OCI-LY3 (cell line): ENCODE data around the gene KBTBD12.
"Not testable (repeated sequence)": the region's sequence is repeated elsewhere in the genome, so short reads cannot be mapped to it uniquely, and the experiment has no call there.

ENCODE experiments used
- H2AFZ ChIP-seq: fragments of 200-600, 300-600 bp; shearing (Covaris generic); 2 replicates; pipeline ENCODE4 v1.6.0; 2014; ENCODE audit warnings: antibody characterized with exemption, low read depth, low read length
- H3K27ac ChIP-seq: fragments of 200-600, 300-600 bp; sonication (generic); 2 replicates; pipeline ENCODE4 v1.5.1; 2014; ENCODE audit warnings: mild to moderate bottlenecking, low read length, moderate library complexity, mixed read lengths
- H3K27me3 ChIP-seq: fragments of 200-600, 300-600 bp; sonication (generic); 2 replicates; pipeline ENCODE4 v1.6.1; 2014; ENCODE audit warnings: low read depth, low read length, mixed read lengths
- H3K36me3 ChIP-seq: fragments of 200-600, 300-600 bp; sonication (generic); replicated peaks from 2 replicates; pipeline ENCODE3; 2014; ENCODE audit warnings: low read depth, low read length, mixed read lengths
- H3K4me1 ChIP-seq: fragments of 300-600, 200-600 bp; sonication (generic); 2 replicates; pipeline ENCODE4 v1.6.1; 2014; ENCODE audit warnings: low read length, mixed read lengths
- H3K4me2 ChIP-seq: fragments of 200-600, 300-600 bp; sonication (generic); 2 replicates; pipeline ENCODE4 v1.6.1; 2014; ENCODE audit warnings: low read length, mixed read lengths
- H3K4me3 ChIP-seq: fragments of 300-600, 200-600 bp; sonication (generic); 2 replicates; pipeline ENCODE4 v1.5.1; 2014; ENCODE audit warnings: antibody characterized with exemption, mild to moderate bottlenecking, low read length, moderate library complexity
- H3K79me2 ChIP-seq: fragments of 300-600, 200-600 bp; shearing (Covaris generic); 2 replicates; pipeline ENCODE4 v1.6.1; 2014; ENCODE audit warnings: mild to moderate bottlenecking, low read length, mixed read lengths
- H3K9ac ChIP-seq: fragments of 300-600, 200-600 bp; shearing (Covaris generic); 2 replicates; pipeline ENCODE4 v1.6.0; 2014; ENCODE audit warnings: mild to moderate bottlenecking, low read length, moderate library complexity
- H3K9me3 ChIP-seq: fragments of 200-600, 300-600 bp; shearing (Covaris generic); 2 replicates; pipeline ENCODE4 v1.6.1; 2014; ENCODE audit warnings: low read length, mixed read lengths; ENCODE audit not compliant: insufficient read depth
- H4K20me1 ChIP-seq: fragments of 200-600, 300-600 bp; sonication (generic); 2 replicates; pipeline ENCODE4 v1.6.1; 2016; ENCODE audit warnings: low read length, mixed read lengths; ENCODE audit not compliant: insufficient read depth
- EZH2phosphoT487 ChIP-seq: fragments of 200-600 bp; shearing (Covaris generic); IDR thresholded peaks from 2 replicates; pipeline ENCODE4 v1.6.1; 2018; ENCODE audit warnings: antibody characterized with exemption, mixed run types, low read depth
- TF ChIP-seq, protein P1 (sequence below): fragments of 200-600, 300-600 bp; sonication (generic); IDR thresholded peaks from 2 replicates; pipeline ENCODE4 v1.5.1; 2014; ENCODE audit warnings: antibody characterized with exemption, low read length, low read depth

KBTBD12 gene

GRCh38 chr3:127870156-127870555 is 44.9 kb upstream of the KBTBD12 start:
- Histone ChIP-seq H3K4me2 (no peak overlapping the region), H3K79me2 (no peaks in the 10 kb centered on the region), H3K4me3 (no peak overlapping the region), H3K27me3 (no peaks in the 10 kb centered on the region), H2AFZ (no peak overlapping the region), H4K20me1 (no peaks in the 10 kb centered on the region), H3K36me3 (no peaks in the 10 kb centered on the region), H3K9ac (no peak overlapping the region), H3K9me3 (no peaks in the 10 kb centered on the region), H3K27ac (no peak overlapping the region), H3K4me1 (peaks cover 6% of the 10 kb centered on the region)
- no peak for TF ChIP-seq EZH2phosphoT487
- TF ChIP-seq, protein P1, sequence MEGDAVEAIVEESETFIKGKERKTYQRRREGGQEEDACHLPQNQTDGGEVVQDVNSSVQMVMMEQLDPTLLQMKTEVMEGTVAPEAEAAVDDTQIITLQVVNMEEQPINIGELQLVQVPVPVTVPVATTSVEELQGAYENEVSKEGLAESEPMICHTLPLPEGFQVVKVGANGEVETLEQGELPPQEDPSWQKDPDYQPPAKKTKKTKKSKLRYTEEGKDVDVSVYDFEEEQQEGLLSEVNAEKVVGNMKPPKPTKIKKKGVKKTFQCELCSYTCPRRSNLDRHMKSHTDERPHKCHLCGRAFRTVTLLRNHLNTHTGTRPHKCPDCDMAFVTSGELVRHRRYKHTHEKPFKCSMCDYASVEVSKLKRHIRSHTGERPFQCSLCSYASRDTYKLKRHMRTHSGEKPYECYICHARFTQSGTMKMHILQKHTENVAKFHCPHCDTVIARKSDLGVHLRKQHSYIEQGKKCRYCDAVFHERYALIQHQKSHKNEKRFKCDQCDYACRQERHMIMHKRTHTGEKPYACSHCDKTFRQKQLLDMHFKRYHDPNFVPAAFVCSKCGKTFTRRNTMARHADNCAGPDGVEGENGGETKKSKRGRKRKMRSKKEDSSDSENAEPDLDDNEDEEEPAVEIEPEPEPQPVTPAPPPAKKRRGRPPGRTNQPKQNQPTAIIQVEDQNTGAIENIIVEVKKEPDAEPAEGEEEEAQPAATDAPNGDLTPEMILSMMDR: no peak

DNA sequence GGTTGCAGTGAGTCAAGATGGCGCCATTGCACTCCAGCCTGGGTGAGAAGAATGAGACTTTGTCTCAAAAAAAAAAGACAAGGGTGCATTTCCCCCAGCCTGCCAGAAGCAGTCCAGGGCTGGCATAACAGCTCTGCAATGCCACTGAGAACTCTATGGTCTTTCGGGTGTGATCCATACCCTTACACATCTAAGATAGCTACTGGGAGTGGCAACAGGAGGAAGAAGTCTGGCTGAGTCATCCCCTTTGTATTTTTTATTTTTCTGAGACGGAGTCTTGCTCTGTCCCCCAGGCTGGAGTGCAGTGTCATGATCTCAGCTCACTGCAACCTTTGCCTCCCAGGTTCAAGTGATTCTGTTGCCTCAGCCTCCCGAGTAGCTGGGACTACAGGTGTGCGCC is 40.9 kb upstream of the KBTBD12 start:
- H3K9me3 ChIP-seq, H2AFZ ChIP-seq, H3K79me2 ChIP-seq, H3K27ac ChIP-seq, H3K4me2 ChIP-seq, H3K36me3 ChIP-seq, H3K9ac ChIP-seq, H3K4me3 ChIP-seq, H4K20me1 ChIP-seq, H3K4me1 ChIP-seq, H3K27me3 ChIP-seq: not testable (repeated sequence)

DNA sequence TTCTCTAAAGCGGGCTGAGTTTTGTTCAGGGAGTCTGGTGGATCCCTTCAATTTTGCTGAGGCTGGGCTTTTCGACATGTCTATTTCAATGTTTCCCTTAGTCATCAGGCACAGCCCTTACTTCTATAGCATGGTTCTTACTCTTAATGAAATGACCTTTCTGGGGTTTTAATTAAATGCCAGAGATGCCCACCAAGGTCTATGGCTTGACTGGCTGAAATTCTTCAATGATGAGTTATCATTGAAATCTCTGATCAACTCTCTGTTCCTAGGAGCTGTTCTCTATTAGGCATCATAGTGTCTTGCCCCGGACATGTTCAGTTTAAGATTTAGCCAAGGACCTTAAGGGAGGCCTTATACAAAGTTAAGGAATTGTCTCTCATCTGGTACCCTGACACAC is 33.4 kb upstream of the KBTBD12 start:
- no peak overlapping the region for H3K27ac ChIP-seq
- H2AFZ ChIP-seq: no peak overlapping the region
- H3K36me3 ChIP-seq: no peaks in the 10 kb centered on the region
- H4K20me1 ChIP-seq: no peaks in the 10 kb centered on the region
- TF ChIP-seq, protein P1: no peak
- TF ChIP-seq EZH2phosphoT487: no peak
- H3K4me1 ChIP-seq: no peaks in the 10 kb centered on the region
- H3K4me2 ChIP-seq: no peak overlapping the region
- H3K4me3 ChIP-seq: no peak overlapping the region
- H3K27me3 ChIP-seq: no peaks in the 10 kb centered on the region
- H3K9ac ChIP-seq: no peak overlapping the region
- no peaks in the 10 kb centered on the region for H3K79me2 ChIP-seq
- H3K9me3 ChIP-seq: no peaks in the 10 kb centered on the region; the same call in 1 of the 2 replicates

DNA sequence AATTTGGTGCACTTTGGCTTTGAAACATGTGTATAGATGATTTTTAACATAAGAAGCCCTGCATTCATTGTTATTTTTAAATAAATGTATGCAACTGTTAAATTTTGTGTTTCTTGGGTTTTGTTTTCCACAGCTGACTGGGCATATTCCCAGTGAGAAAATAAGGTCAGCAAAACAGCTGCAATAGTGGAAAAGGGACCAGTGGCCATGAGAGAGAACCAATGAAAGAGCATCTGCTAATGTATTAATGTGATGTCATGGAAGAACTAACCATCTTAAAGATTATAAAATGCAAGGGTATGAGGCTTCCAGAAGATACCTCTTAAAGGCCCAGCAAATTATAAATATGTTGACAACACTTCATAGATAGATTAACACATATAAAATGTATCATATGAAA is 31.0 kb upstream of the KBTBD12 start:
- peaks cover 16% of the 10 kb centered on the region for H3K36me3 ChIP-seq
- no peak overlapping the region for H2AFZ ChIP-seq
- no peak for TF ChIP-seq EZH2phosphoT487
- TF ChIP-seq, protein P1: no peak
- no peak overlapping the region for H3K4me2 ChIP-seq
- H3K4me1 ChIP-seq: no peaks in the 10 kb centered on the region
- H4K20me1 ChIP-seq: no peaks in the 10 kb centered on the region
- H3K4me3 ChIP-seq: no peak overlapping the region
- H3K9ac ChIP-seq: no peak overlapping the region
- peaks cover 14% of the 10 kb centered on the region for H3K9me3 ChIP-seq
- H3K27me3 ChIP-seq: no peaks in the 10 kb centered on the region
- H3K79me2 ChIP-seq: no peaks in the 10 kb centered on the region
- H3K27ac ChIP-seq: no peak overlapping the region
